Fibroblast of peridontal ligament (primary cell): ENCODE results near the gene FANCC.

Experiments
- DNase-seq: peaks from one replicate; pipeline ENCODE4 v3.0.0-alpha.2; 2010; ENCODE audit errors: extremely low read depth

FANCC gene

DNA sequence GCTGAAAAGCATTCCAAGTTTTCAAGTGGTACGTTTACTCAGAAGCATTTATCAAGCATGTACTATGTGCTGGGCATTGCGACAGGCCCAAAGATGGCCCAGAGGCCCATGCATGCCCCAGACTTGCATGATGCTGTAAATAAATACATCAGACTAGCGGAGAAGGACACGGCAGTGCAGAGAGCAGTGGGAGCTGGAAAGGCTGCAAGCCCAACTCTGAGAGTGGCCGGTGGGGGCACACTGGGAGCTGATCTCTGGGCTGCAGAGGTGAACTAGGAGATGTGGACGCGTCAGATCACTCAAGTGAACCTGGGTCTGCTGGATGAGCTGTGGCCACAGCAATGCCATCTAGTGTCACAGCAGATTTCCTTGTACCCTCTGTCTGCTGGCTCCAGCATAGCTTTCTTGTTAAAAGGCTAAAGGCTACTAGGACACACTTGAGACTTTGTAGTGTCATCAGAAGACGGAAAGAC is 246.9 kb downstream of the FANCC start:
- no peak for DNase-seq

DNA sequence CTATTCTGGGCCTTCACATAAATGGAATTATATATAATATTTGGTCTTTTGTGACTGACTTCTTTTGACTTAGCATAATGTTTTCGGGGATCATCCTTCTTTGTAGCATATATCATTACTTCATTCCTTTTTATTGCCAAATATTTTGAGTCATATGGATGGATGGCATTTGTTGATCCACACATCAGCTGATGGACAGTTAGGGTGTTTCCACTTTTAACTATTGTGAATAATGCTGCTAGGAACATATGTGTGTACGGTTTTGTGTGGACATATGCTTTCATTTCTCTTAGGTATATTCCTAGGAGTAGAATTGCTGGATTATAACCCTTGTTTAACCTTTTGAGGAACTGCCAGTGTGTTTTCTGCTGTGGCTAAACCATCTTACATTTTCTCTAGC is 249.6 kb downstream of the FANCC start:
- no peak for DNase-seq

DNA sequence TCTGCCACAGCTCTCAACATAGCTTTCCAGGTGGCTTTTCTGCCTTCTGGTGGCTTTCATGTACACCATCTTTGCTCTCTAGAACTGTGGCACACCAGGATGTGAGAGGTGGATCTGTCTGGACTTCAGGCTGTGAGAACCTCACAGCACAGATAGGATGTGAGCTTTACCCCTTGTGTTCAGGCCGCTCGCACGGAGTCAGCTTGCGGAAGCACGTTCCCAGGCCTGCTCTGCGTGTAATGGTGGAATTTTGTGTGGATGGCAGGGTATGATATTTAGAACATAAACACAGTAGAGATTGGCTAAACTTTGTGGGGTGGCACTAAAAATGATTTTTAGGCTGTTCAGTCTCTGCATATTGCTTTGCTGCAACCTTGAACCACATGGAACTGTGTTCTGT is 250.5 kb downstream of the FANCC start:
- no peak for DNase-seq

DNA sequence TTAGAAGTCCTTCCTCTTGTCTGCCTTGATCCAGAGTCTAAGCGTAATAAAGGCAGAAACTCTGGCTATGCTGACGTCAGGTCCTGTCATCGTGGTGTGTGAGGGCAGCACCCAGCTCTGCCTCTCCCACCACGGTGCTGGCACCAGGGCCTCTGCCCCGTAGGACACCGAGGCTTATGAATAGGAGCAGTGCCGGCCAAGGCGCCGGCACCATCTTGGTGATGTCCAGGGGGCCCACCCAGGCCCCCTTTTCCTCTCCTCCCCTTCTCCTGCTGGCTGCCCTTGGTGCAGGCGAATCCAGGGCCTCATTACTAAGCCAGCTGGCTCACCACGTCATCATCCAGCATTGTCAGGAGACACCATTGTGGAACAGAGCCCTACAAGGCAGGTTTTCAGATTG is 252.3 kb downstream of the FANCC start:
- no peak for DNase-seq

DNA sequence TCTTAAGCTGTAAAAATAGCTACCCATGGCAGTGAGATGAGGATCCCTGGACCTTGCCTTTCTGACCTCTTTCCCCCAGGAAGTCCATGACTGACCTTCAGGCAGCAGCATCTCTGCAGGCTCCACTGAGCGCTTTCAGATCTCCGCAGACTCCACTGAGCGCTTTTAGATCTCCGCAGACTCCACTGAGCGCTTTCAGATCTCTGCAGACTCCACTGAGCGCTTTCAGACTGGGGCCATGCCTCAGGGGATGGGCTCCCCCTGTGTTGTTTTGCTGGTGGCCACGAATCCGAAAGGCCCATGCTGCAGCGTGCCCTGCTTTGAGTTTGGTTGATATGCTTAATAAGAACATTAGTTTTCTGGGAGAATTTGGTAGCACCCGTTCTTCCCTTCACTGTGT is 254.2 kb downstream of the FANCC start:
- no peak for DNase-seq

DNA sequence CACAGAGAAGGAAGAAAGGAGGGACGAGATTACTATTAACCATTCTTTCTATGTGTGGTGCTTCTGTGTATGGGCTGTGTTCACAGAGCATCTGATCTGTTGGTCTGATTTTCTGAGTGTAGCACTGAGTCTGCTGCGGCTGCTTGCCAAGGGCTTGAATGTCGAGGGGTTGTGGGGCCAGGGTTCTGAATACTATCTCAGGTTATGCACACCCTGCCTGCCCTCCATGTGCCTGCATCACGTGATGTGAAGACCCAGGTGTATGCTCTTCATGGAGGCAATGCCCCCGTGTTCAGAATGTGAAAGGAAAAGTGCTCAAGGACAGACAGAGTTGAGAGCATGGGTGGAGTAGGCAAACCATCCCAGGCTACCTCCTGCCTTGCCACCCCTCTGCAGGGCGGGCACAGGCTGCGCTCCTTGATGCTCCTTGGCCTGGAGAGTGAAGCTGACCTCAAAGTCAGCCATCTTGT is 254.9 kb downstream of the FANCC start:
- DNase-seq, result no peak

DNA sequence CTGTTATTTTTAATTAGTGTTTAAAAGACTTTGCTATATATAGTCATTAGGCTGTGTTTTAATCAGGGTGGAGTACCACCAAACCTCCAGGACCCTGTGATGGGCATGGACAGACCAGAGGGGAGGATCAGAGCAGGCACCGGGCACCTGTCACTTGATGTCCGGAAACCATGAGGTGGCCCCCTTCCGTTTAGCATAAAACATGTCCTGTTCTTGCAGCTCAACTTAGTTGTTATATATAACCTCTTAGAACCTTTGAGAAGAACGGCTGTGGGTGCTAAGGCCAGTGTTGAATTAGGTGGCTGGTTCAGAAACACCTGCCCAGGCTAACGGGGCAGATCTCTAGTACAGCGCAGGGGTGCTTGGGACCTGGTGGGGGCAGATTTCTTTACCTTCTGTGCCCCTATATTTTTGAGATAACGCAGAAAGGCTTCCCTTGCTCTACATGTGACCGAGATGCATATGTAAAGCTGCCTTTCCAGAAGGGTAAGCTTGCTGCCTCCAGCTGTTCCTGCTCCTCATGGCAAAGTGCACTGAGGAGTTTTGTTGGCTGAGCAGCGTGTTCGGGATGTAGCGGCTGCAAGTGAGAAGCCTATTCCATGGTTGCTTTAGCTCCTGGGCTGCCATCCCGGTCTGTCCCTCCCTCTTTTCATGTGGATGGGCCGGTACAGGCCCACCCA is 255.5 kb downstream of the FANCC start:
- DNase-seq, result no peak

DNA sequence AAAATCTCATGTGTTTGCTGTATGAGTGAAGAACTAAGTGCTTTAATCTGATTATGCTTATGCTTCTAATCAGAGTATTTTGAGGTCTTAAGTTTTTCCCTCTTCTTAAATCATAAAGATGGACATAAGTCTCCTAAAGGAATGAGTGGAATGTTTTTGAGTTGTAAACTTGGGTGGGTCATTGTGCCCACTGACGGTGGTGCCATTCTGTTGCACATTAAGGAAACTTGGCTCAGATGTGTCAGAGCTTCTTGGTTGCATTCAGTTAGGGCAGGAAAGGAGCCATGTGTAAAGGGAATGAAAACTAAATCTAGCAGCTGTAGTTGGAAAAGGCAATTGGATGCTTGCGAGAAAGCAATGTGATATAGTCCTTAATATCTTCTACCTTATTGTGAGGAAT is 256.6 kb downstream of the FANCC start:
- no peak for DNase-seq

DNA sequence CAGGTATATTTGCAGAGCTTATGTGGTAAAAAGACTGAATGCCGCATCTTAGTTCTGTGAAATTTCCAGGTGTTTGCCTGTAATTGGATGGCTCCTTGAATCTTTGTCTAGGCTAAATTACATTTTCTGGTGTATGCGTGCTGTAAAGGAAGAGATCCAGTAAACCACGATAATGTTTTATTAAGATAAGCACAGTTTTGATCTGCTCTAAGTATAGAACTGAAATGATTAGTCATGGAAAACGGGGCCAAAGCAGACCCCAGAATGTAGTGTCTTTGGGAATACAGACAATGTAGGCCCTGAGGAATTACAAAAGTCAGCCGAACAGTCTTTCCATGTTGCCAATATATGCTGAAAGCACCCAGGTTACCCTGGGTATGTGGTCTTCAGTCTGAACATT is 257.3 kb downstream of the FANCC start:
- DNase-seq, result no peak

DNA sequence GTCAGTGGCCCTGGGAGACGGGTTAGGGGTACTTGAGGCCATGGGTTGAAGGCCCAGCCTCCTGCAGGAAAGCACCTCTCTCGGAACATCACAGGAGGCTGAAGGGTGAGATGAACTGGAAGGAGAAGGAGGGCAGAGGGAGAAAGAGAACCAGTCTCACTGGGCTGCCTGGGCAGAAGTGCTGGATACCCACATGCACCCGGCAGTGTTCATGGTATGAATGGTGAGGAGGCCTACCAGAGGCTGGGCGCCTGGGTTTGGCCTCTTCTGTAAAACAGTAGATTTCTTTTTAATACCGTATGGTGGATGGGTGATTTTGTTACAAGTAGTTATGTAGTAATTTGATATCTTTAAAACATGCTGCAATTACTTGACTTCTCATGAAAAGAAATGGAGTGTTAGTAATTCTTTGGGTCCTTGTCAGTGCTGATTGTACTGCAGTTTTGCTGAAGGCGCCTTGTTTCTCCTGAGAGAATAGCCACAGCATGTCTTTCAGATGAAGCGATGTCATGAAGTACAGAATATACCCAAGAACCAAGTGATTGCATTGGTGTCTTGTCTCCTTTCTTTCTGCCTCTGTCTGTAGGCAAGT is 258.6 kb downstream of the FANCC start:
- peak; percentile 69 for DNase-seq

DNA sequence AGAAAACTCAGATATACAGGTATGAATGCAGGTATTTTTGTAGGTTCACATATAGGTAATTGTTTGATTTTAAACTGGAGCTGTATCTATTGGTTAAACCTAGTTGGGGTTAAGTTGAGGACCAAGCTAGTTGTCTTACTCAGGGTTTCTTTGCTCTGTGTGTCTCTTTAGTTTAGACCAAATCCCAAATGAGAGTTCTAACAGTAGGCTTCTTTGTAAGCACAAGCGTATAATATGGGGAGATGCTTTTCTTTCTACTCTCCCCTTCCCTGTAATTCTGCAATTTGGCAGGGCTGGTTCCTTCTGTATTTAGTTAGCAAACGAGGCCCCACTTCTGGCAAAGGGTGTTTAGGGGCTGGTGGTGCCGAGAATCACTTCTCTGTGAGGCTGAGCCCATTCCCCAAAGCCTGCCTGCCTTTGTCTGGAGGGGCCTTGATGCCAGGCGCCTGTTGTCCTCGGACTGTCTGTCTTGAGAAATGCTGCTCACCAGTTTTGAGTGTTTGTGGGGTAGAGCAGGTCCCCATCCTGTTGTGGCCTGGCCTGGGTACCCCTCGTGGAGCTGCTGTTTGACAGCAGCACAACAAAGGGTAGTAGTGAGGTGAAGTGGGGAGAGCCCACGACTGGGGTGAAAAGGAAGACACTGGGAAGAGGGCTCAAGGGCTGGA is 259.3 kb downstream of the FANCC start:
- no peak for DNase-seq

DNA sequence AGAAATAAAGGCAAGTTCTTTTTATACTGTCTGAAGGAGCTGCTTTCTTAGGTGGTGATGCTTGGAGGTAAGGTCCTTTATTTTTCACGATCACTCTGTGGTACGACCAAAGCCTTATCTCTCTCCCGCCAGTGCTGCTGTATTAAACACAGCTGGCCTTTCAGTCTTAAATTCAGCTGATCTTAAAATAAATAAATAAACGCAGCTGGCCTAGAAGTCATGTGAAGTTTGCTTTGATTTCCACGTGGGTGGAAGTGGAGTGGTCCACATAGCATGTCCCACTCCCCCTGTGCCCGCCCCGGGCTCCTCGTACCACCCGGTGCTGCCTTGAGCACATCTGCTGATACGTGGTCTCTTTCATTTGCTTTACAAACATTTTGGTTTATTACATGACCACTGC is 260.4 kb downstream of the FANCC start:
- DNase-seq, result peak; percentile 43

DNA sequence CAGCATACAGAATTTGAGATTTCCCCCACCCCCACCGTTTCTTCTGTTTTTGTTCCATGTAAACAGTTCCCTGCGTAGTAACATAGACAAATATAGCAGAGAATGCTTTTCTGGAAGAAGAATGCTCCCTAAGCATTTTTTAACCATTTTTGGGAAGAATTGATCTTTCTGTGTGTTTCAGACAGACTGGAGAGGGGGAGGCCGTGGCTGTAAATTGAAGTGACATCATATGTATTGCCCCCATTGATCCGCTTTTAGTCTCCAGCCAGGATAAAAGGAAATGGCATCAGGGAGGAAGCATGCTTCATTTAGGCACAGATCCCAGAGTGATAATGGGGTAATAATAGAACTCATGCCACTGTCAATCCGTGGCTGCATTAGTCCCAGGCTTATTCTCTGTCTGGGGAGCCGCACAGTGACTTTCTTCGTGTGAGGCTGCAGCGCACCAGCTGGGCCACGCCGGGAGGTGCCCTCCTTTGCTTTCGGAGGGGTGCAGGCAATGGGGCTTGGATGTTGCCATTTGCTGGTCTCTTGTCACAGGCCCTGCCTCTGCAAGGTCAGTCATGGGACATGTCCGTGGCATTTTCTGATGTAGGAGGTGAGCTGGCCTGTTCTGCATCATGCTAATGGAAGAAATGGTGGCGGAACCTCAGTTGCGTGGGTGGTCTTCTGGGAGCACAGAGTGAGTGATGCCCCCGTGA is 261.5 kb downstream of the FANCC start:
- peak; percentile 81 for DNase-seq

DNA sequence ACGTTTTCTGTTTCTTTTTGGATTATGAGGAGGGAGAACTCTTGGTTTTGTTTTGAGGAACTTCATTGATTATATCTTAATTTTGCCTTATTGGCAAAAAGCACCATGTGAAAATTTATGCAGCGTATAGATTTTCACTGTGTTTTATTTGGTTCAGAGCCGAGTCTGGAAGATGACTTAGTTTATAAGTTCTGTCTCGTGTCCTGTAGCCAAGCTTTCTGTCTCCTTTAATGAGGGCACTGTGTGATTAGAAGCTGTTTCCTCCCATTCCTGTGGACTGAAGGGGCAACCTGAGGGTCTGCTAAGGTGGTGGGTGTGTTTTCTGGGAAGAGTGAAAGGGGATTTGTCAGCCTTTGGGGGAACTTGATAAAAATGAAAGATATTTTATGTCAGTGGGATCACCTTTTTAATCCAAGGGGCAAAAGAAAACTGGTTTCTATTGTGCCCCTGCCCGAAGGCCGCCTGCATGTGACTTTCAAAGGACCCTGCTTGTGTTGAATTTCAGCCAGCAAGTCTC is 262.1 kb downstream of the FANCC start:
- peak; percentile 35 for DNase-seq

DNA sequence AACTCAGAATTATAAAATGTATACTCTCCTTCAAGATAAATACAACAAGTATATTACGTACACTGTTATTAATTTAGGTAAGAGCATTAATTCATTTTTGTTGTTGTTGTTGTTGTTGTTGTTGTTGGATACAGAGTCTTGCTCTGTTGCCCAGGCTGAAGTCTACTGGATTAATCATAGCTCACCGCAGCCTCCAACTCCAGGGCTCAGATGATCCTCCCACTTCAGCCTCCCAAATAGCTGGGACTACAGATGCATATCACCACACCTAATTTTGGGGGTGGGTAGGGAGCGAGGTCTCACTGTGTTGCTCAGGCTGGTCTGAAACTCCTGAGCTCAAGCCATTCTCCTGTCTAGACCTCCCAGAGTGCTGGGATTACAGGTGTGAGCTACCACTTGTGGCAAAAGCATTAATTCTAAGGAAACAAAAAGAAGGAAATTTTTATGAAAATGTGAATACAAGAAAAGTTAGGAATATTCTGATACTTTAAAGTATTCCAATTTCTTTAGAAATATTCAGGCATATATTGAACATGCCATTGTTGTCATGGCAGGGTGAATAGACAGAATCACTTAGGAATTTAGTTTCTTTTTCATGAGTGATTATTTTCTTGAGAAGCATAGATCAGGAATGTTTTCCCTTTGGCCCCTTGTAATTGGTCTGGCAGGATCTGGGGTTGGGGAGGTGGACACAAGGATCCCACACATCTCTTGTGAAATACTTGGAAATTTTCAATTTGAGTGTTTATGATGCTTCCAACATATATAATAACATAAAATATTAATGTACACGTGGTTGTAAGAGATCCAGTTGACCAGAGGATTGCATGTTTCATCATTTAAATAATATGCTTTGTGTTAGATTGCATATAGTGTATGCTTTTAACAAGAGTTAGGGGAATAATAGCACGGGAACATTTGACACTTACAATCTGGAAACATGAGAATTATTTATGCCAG is 263.6 kb downstream of the FANCC start:
- DNase-seq, result peak; percentile 76

DNA sequence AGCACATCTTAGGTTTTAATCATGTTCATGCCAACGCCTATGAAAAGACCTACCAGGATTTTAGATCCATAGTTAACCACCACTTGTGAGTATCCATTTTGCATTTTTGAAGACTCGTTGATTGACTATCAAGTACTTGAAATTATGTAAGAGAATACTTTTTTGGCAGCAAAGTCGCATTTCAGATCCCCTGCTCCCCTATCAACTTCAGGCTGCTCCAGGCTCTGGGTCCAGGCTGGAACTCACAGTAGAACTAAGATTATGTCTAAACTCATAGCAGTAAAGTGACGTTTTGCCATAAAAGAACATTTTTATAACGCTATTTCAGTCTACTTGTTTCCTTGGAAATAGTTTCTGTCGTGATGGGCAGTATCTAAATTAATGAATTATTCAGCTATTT is 267.7 kb downstream of the FANCC start:
- DNase-seq, result peak; percentile 58
